Heart left ventricle (tissue), 16 donors: Measurements from ENCODE around the gene SSX5. TPM values are rescaled to one million over a fixed set of nuclear protein-coding genes. Genes with fewer than 3 reads are reported as not detected.
"Not testable (repeated sequence)": the region's sequence is repeated elsewhere in the genome, so short reads cannot be mapped to it uniquely, and the experiment has no call there.

Source experiments
- ATAC-seq, 4 donors: fragments of 200-7000 bp; cut with Tn5 transposase; one replicate each; pipeline ENCODE4 v1.9.1; 2020 to 2022; ENCODE audit warnings: moderate library complexity in 4 of 4, mild to moderate bottlenecking in 3 of 4, moderate number of reproducible peaks in 1 of 4
- DNase-seq, 5 donors: peaks; one replicate each; pipeline ENCODE4 v3.0.0-alpha.2; 2020
- H3K27ac ChIP-seq, 12 donors: fragments of 200-600 bp; sonication (generic) in 4 of 12; one replicate each; pipeline versions ENCODE4 v1.5.0 to v1.8.0; 2016 to 2022; ENCODE audit warnings: mild to moderate bottlenecking in 2 of 12
- H3K27me3 ChIP-seq, 9 donors: fragments of 200-600 bp; sonication (generic) in 2 of 9; one replicate each; pipeline versions ENCODE4 v1.5.1 to v1.8.0; 2016 to 2022; ENCODE audit warnings: mild to moderate bottlenecking in 3 of 9
- H3K36me3 ChIP-seq, 9 donors: fragments of 200-600 bp; sonication (generic) in 2 of 9; one replicate each; pipeline versions ENCODE4 v1.5.0 to v1.8.0; 2018 to 2022; ENCODE audit warnings: mild to moderate bottlenecking in 2 of 9
- H3K4me1 ChIP-seq, 12 donors: fragments of 200-600 bp; sonication (generic) in 4 of 12; one replicate each; pipeline versions ENCODE4 v1.5.0 to v1.8.0; 2016 to 2022; ENCODE audit warnings: mild to moderate bottlenecking in 3 of 12
- H3K4me3 ChIP-seq, 12 donors: fragments of 200-600 bp; sonication (generic) in 4 of 12; one replicate each; pipeline versions ENCODE4 v1.5.0 to v1.8.0; 2017 to 2022; ENCODE audit warnings: mild to moderate bottlenecking in 9 of 12, moderate library complexity in 4 of 12
- H3K9me3 ChIP-seq, 12 donors: fragments of 200-600 bp; sonication (generic) in 4 of 12; one replicate each; pipeline versions ENCODE4 v1.5.0 to v1.8.0; 2016 to 2022; ENCODE audit warnings: mild to moderate bottlenecking in 1 of 12
- POLR2A ChIP-seq, 2 donors: fragments of 450-650 bp; IDR thresholded peaks; one replicate each; pipeline ENCODE4 v1.6.1; 2017; ENCODE audit warnings: antibody characterized with exemption in 2 of 2, mild to moderate bottlenecking in 2 of 2, moderate library complexity in 2 of 2
- WGBS, 4 donors: extraction: QIAGEN DNeasy Blood & Tissue Kit in 2 of 4; methylation state at CpG; one replicate each; pipeline versions ENCODE4 v1.1.5 to v1.1.7; 2013 to 2018; 5-methylcytosine and 5-hydroxymethylcytosine counted together
- intact Hi-C, 10 donors: fragments of 100-400 bp; cut with DNase I; formaldehyde crosslinking; loops; one replicate each; pipeline versions ENCODE4 v1.11.1 to v1.14.2; 2022
- polyA plus RNA-seq, 2 donors: library from polyadenylated mRNA; stranded (reverse); fragments of 200-250 nt; gene quantifications; one replicate each; pipeline ENCODE4 v1.2.3, GENCODE V29; 2013
- total RNA-seq, 9 donors: library from RNA; depleted of rRNA in 2 of 9; stranded (reverse); fragments of >200 nt in 2 of 9; fragmentation: NEBNext Ultra II Directional in 3 of 9; extraction: Animal tissue kit (Norgen Biotek cat#: 25700) in 3 of 9; gene quantifications; one replicate each; pipeline versions ENCODE4 v1.1.0 to v1.2.4, GENCODE V29; 2016 to 2023
- TF ChIP-seq, protein P1 (sequence below), 12 donors: fragments of 200-600 bp; sonication (generic) in 4 of 12; IDR thresholded peaks; one replicate each; pipeline versions ENCODE4 v1.5.0 to v1.8.0; 2018 to 2022; ENCODE audit warnings: antibody characterized with exemption in 12 of 12, mild to moderate bottlenecking in 5 of 12
- donor health status: ischemic (EF 13 %, LVEDD 7.1; RV severe dilation, severe dysfunction).
- donor health status: healthy with polysubstance abuse.
- donor health status: DM: no; HTN: yes; CAD: no.
- donor health status: DM: no; HTN: no; CAD: no.
- donor health status: ischemic (EF 25% LVEDD 6.9; RV normal size, moderate dysfunction).
- donor health status: ischemic (EF 25% LVEDD 5.7; RV mildly dilated, moderate dysfunction).
- donor health status: healthy.
- donor health status: DM: yes; HTN: yes; CAD: no.
- donor health status: ischemic (EF 35%, LVEDD 5.7; RV mildly dilated, moderate dysfunction).
- donor health status: nonischemic (EF 11% LVEDD 7.7; RV severe dilation, severe dysfunction).
- donor health status: DM: yes; HTN: yes; CAD: no.
- donor health status: PGD.
- donor health status: ischemic (EF 29% LVEDD 5.4; RV normal size, mild dysfunction).
- donor health status: nonischemic (EF 23%, LVEDD 6.1; RV moderate dilation, normal function).

The SSX5 gene
- total and polyA plus RNA-seq, 11 donors = not detected

GRCh38 chrX:48179691-48180090 is 16.9 kb downstream of the SSX5 start:
- TF ChIP-seq, protein P1, sequence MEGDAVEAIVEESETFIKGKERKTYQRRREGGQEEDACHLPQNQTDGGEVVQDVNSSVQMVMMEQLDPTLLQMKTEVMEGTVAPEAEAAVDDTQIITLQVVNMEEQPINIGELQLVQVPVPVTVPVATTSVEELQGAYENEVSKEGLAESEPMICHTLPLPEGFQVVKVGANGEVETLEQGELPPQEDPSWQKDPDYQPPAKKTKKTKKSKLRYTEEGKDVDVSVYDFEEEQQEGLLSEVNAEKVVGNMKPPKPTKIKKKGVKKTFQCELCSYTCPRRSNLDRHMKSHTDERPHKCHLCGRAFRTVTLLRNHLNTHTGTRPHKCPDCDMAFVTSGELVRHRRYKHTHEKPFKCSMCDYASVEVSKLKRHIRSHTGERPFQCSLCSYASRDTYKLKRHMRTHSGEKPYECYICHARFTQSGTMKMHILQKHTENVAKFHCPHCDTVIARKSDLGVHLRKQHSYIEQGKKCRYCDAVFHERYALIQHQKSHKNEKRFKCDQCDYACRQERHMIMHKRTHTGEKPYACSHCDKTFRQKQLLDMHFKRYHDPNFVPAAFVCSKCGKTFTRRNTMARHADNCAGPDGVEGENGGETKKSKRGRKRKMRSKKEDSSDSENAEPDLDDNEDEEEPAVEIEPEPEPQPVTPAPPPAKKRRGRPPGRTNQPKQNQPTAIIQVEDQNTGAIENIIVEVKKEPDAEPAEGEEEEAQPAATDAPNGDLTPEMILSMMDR (IDR thresholded peaks at IDR 0.05) = no peak
- no peak for TF ChIP-seq POLR2A (IDR thresholded peaks at IDR 0.05)
- WGBS, 4 donors = 72 to 90% (median 83%) methylated on average over 4 of the region's 4 CpGs
- Histone ChIP-seq H3K27ac (no peak overlapping the region), H3K36me3 (no peaks in the 10 kb centered on the region), H3K27me3 (peaks cover 0 to 6% (median 0%) of the 10 kb centered on the region in 9 donors), H3K4me3 (no peak overlapping the region), H3K4me1 (no peaks in the 10 kb centered on the region), H3K9me3 (no peaks in the 10 kb centered on the region)
- intact Hi-C loops = no loop called here
- no peak for ATAC-seq
- DNase-seq = no peak

DNA sequence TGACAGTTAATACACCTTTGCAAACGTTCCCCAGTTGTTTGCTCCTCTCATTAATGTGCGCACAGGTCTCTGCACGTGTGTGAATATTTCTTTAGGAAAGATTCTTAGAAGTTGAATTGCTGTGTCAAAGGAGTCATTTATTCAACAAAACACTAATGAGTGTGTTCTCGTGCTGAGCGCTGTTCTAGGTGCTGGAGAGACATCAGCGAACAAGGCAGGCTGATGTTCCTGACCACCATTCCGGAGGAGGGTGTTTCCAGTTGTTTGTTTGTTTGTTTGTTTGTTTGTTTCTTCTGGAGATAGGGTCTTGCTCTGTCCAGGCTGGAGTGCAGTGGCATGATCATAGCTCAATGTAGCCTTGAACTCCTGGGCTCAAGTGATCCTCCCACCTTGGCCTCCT is 30.3 kb downstream of the SSX5 start:
- H3K27me3 ChIP-seq, H3K4me1 ChIP-seq, H3K9me3 ChIP-seq, DNase-seq, H3K36me3 ChIP-seq, ATAC-seq, intact Hi-C loops, H3K4me3 ChIP-seq, H3K27ac ChIP-seq: not testable (repeated sequence)
- WGBS, 4 donors = 64 to 73% (median 68%) methylated on average over 5 to 7 of the region's 7 CpGs

GRCh38 chrX:48165241-48165640 is 31.4 kb downstream of the SSX5 start:
- Histone ChIP-seq H3K4me3 (no peak overlapping the region), H3K36me3 (no peaks in the 10 kb centered on the region), H3K27me3 (no peaks in the 10 kb centered on the region), H3K9me3 (no peaks in the 10 kb centered on the region), H3K4me1 (no peaks in the 10 kb centered on the region), H3K27ac (no peak overlapping the region)
- ATAC-seq = no peak
- intact Hi-C loops = no loop called here
- WGBS, 4 donors = 80 to 88% (median 80%) methylated on average over 12 of the region's 12 CpGs
- TF ChIP-seq POLR2A (IDR thresholded peaks at IDR 0.05) = no peak
- TF ChIP-seq, protein P1 (IDR thresholded peaks at IDR 0.05) = no peak
- no peak for DNase-seq

GRCh38 chrX:48156014-48156413 is 40.6 kb downstream of the SSX5 start:
- no peak for ATAC-seq
- intact Hi-C loops = no loop called here
- no peak for DNase-seq
- H3K27me3 ChIP-seq = peaks cover 0 to 5% (median 0%) of the 10 kb centered on the region in 9 donors
- H3K4me1 ChIP-seq = no peaks in the 10 kb centered on the region
- no peak overlapping the region for H3K4me3 ChIP-seq
- H3K36me3 ChIP-seq = no peaks in the 10 kb centered on the region
- H3K27ac ChIP-seq = no peak overlapping the region
- no peaks in the 10 kb centered on the region for H3K9me3 ChIP-seq
- TF ChIP-seq, protein P1 (IDR thresholded peaks at IDR 0.05) = no peak
- TF ChIP-seq POLR2A (IDR thresholded peaks at IDR 0.05) = no peak
- 83 to 91% (median 88%) methylated on average over 11 to 12 of the region's 12 CpGs for WGBS, 4 donors

- WGBS, 4 donors = 74 to 88% (median 81%) methylated on average over 2 of the region's 2 CpGs
- no peaks in the 10 kb centered on the region for H3K36me3 ChIP-seq
- no peak for ATAC-seq
These were observed 41.8 kb downstream of the SSX5 start for GRCh38 chrX:48154796-48155195.

More at GRCh38 chrX:48154796-48155195, 41.8 kb downstream of the SSX5 start:
- intact Hi-C loops = no loop called here
- Histone ChIP-seq H3K27ac (no peak overlapping the region), H3K27me3 (peaks cover 0 to 2% (median 0%) of the 10 kb centered on the region in 9 donors), H3K4me3 (no peak overlapping the region), H3K4me1 (no peaks in the 10 kb centered on the region), H3K9me3 (no peaks in the 10 kb centered on the region)
- no peak for TF ChIP-seq POLR2A (IDR thresholded peaks at IDR 0.05)
- TF ChIP-seq, protein P1 (IDR thresholded peaks at IDR 0.05) = no peak
- DNase-seq = no peak
